Jurkat, Clone E6-1 (cell line): ENCODE results near the gene E2F6.

ENCODE experiments used
- DNase-seq: peaks from one replicate; pipeline ENCODE4 v3.0.0-alpha.2; 2011; ENCODE audit warnings: low read depth, low spot score
- H3K4me3 ChIP-seq: 2 replicates; pipeline ENCODE4 v1.5.1; 2011; ENCODE audit warnings: mild to moderate bottlenecking, low read length, control low read depth, moderate library complexity

Gene E2F6

DNA sequence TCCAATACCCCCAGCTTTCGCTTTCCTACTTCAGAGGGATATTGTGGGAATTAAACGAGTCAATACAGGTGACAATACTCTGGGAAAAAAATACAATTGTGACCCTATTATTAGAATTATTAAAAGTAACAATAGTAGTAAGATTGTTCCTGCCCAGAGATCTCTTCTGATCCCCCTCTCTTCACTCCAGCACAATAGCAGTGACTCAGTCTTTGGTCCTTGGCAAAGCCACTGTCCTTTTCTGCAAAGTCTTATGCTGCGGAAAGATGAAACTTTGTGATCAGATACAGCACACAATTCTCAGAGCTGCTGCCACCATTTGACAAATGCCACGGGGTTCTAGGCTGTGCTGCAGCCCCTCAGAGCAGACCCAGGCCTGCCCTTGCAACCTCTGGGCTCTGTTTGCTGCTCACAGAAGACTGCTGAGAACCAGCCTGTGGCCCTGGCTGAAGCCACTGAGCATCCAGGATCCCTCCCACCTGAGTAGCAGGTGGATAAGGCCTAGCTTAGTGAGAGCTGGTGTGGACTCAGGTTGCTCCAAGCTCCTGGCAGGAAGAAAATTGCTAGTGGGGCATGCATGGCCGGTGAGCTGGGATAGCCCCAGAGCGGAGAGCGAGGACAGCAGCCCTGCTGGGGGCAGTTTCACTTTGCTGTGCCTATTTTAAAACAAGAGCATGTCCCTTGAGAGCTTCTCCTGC is 61.4 kb downstream of the E2F6 start:
- no peak for DNase-seq
- H3K4me3 ChIP-seq: no peak overlapping the region

DNA sequence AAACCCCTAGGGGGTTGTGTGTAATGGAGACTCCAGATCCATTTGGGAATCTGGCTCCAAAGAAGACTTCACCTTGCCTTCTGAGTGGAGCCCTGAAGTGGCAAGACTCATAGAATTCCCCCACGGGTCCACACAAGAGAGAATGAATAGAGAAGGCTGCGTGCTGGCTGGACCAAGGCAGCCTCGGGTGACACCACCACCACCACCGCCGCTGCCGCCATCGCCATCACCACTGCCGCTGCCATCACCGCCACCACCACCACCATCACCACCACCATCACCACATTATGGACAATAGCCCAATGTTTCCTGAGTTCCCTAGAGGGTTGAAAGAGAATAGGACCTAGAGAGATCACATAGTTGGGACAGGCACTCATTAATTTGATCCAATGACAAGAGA is 63.5 kb downstream of the E2F6 start:
- no peak for DNase-seq

DNA sequence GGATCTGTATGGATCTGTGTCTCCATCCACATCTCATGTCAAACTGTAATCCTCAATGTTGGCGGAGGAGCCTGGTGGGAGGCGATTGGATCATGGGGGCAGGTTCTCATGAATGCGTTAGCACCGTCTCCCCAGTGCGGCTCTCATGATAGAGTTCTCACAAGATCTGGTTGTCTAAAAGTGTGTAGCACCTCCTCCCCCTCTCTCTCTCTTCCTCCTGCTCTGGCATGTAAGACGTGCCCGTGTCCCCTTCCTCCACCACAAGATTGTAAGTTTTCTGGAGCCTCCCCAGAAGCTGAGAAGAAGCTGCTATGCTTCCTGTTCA is 66.6 kb downstream of the E2F6 start:
- DNase-seq: no peak

More for the DNA sequence above, 63.5 kb downstream of the E2F6 start:
- no peak overlapping the region for H3K4me3 ChIP-seq

GRCh38 chr2:11398750-11399437 is 67.1 kb downstream of the E2F6 start:
- no peak for DNase-seq
- no peak overlapping the region for H3K4me3 ChIP-seq

More for the DNA sequence above, 66.6 kb downstream of the E2F6 start:
- no peak overlapping the region for H3K4me3 ChIP-seq

GRCh38 chr2:11397513-11397912 is 68.4 kb downstream of the E2F6 start:
- no peak overlapping the region for H3K4me3 ChIP-seq
- no peak for DNase-seq

GRCh38 chr2:11396467-11397445 is 69.2 kb downstream of the E2F6 start:
- no peak overlapping the region for H3K4me3 ChIP-seq
- no peak for DNase-seq

DNA sequence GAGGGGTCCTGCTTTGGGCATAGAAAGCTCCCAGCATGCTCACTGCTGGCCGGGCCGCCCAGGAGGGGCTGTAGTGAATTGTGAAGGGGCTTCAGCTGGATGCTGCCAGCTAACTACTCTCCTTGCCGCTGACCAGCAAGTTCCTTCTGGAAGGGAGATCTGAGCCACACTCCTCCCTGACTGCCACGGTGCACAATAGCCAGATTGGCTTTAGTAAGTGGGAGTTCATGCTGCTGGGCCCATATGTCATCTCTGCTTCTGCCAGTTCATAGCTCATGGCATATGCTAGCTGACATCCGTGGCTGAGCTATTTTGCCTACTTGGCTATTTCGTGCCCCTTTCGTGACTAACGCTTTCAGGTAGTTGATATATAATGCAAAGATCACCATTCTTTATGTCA is 69.9 kb downstream of the E2F6 start:
- no peak overlapping the region for H3K4me3 ChIP-seq
- DNase-seq: no peak

DNA sequence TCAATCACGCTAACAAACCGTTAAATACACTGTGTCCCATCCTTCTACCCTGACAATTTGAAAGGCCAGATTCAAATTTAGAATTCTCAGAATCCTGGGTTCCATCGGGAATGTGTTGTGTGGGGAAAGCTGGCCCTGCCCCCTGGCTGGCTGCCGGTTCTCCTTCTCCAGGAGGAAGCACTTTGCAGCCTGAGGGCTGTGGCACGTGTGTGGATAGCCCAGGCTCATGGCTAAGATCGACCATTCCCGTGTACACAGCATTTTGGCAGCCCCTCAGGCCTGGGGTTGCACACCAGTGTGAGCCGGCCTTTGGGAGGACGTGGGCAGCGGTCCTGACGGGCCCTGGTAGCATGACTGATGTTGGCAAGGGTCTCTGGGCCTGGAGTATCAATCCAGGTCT is 70.6 kb downstream of the E2F6 start:
- H3K4me3 ChIP-seq: no peak overlapping the region
- no peak for DNase-seq
